Adrenal gland (tissue), 12 donors: Measurements from ENCODE around the gene SAMD4A. TPM values are rescaled to one million over a fixed set of nuclear protein-coding genes. Genes with fewer than 3 reads are reported as not detected.

Experiments
- DNase-seq, 7 donors: peaks; one replicate each; pipeline ENCODE4 v3.0.0-alpha.2; 2019 to 2020
- H3K27ac ChIP-seq, 5 donors: fragments of 200-600 bp; sonication (generic) in 4 of 5; 1 replicate in 3 of 5; 2 replicates in 2 of 5; pipeline versions ENCODE4 v1.5.1 to v1.8.0; 2016 to 2020; ENCODE audit warnings: mild to moderate bottlenecking in 1 of 5
- H3K27me3 ChIP-seq: fragments of 200-600 bp; 2 replicates; pipeline ENCODE4 v1.8.0; 2021
- H3K36me3 ChIP-seq, 2 donors: fragments of 200-600 bp; replicated peaks in 1 of 2; 1 replicate in 1 of 2; 2 replicates in 1 of 2; pipeline versions ENCODE4 v1.5.1 to v1.8.0; 2018 to 2022
- H3K4me1 ChIP-seq, 2 donors: fragments of 200-600 bp; replicated peaks in 1 of 2; 1 replicate in 1 of 2; 2 replicates in 1 of 2; pipeline versions ENCODE4 v1.5.1 to v1.8.0; 2018 to 2021
- H3K4me3 ChIP-seq, 4 donors: fragments of 200-600 bp; sonication (generic) in 3 of 4; one replicate each; pipeline ENCODE4 v1.5.1; 2016 to 2018
- H3K9me3 ChIP-seq, 3 donors: fragments of 200-600 bp; sonication (generic) in 1 of 3; replicated peaks in 1 of 3; 1 replicate in 2 of 3; 2 replicates in 1 of 3; pipeline versions ENCODE4 v1.5.1 to v1.8.0; 2016 to 2021
- CTCF ChIP-seq, 6 experiments: fragments of 450-650 bp in 4 of 6; fragments of 200-600 bp in 2 of 6; sonication (generic) in 1 of 6; IDR thresholded peaks; 1 replicate in 5 of 6; 2 replicates in 1 of 6; pipeline versions ENCODE4 v1.5.1 to v1.8.0; 2016 to 2021; ENCODE audit warnings: antibody characterized with exemption in 6 of 6, mild to moderate bottlenecking in 2 of 6, moderate library complexity in 1 of 6
- POLR2A ChIP-seq, 2 donors: fragments of 450-650 bp; IDR thresholded peaks; one replicate each; pipeline ENCODE4 v1.6.1; 2017; ENCODE audit warnings: antibody characterized with exemption in 2 of 2, mild to moderate bottlenecking in 2 of 2, moderate library complexity in 1 of 2
- WGBS, 4 donors: extraction: QIAGEN DNeasy Blood & Tissue Kit in 2 of 4; methylation state at CpG; one replicate each; pipeline versions ENCODE4 v1.1.5 to v1.1.7; 2013 to 2017; 5-methylcytosine and 5-hydroxymethylcytosine counted together
- intact Hi-C, 2 donors: fragments of 100-400 bp; cut with DNase I; formaldehyde crosslinking; loops; one replicate each; pipeline versions ENCODE4 v1.14.1 to v1.15.0; 2022 to 2023
- polyA plus RNA-seq, 3 donors: library from polyadenylated mRNA; stranded (reverse); fragments of 200-250 nt in 2 of 3; fragments of 350-450 nt in 1 of 3; fragmentation: Illumina TruSeq in 1 of 3; extraction: RNeasy Lipid Tissue Mini Kit (QIAGEN cat#74804) in 1 of 3; gene quantifications; one replicate each; pipeline ENCODE4 v1.2.3, GENCODE V29; 2013 to 2014
- total RNA-seq, 9 donors: library from RNA; depleted of rRNA in 4 of 9; stranded (reverse); fragments of >200 nt in 4 of 9; fragments of 120-200 nt in 1 of 9; fragmentation: NEBNext Ultra II Directional in 1 of 9; extraction: Animal tissue kit (Norgen Biotek cat#: 25700) in 1 of 9; gene quantifications; one replicate each; pipeline versions ENCODE4 v1.1.0 to v1.2.4, GENCODE V29; 2013 to 2023
- donor health status: healthy with polysubstance abuse.
- donor health status: Bipolar disorder and iron deficiency.
- donor health status: DM: yes; HTN: yes; CAD: no.
- donor health status: DM: no; HTN: no; CAD: no.
- donor health status: DM: no; HTN: no; CAD: no.
- donor health status: DM: yes; HTN: yes; CAD: no.

Gene SAMD4A
- total and polyA plus RNA-seq, 12 donors = 2.2 to 13.2 (median 8.3) TPM

- peaks cover 0 to 13% of the 10 kb centered on the region in 2 donors for H3K4me1 ChIP-seq
- no peaks in the 10 kb centered on the region for H3K27me3 ChIP-seq
- H3K9me3 ChIP-seq = no peaks in the 10 kb centered on the region
- peak overlapping the region; percentile 49 to 67 (median 52) for H3K4me3 ChIP-seq
- DNase-seq = peak; percentile 67 to 79 (median 71)
- peak overlapping the region; percentile 96 to 99 (median 98) for H3K27ac ChIP-seq
- WGBS, 4 donors = 0 to 12% (median 5%) methylated on average over 15 to 69 of the region's 69 CpGs
- TF ChIP-seq POLR2A (IDR thresholded peaks at IDR 0.05) = peak; percentile 22 to 29
- TF ChIP-seq CTCF (IDR thresholded peaks at IDR 0.05) = peak in 4 of 6 experiments; percentile 6 to 36 (median 34)
- H3K36me3 ChIP-seq = no peaks in the 10 kb centered on the region
- intact Hi-C loops = loop anchor here (5.0 to 10.0 kb wide), 2 partner anchors 127 to 240 kb away; no protein-coding TSS in a partner anchor
Observed at GRCh38 chr14:54564868-54565784, 1.8 kb upstream of the SAMD4A start.

- WGBS, 4 donors = 1 to 2% (median 1%) methylated on average over 19 to 73 of the region's 73 CpGs
- Histone ChIP-seq H3K4me1 (peaks cover 0 to 21% of the 10 kb centered on the region in 2 donors), H3K9me3 (no peaks in the 10 kb centered on the region), H3K36me3 (no peaks in the 10 kb centered on the region), H3K27me3 (no peaks in the 10 kb centered on the region), H3K4me3 (peak overlapping the region; percentile 49 to 67 (median 58)), H3K27ac (peak overlapping the region; percentile 96 to 99 (median 98))
- peak; percentile 92 to 96 (median 94) for DNase-seq
- intact Hi-C loops = loop anchor here (5.0 to 10.0 kb wide), 2 partner anchors 126 to 239 kb away; no protein-coding TSS in a partner anchor
- peak in 2 of 6 experiments; percentile 4 to 20 for TF ChIP-seq CTCF (IDR thresholded peaks at IDR 0.05)
- TF ChIP-seq POLR2A (IDR thresholded peaks at IDR 0.05) = peak; percentile 83 to 94
Observed at GRCh38 chr14:54565785-54566409, 1.0 kb upstream of the SAMD4A start.

GRCh38 chr14:54567224-54567638, 303 bp downstream of the SAMD4A start:
- Histone ChIP-seq H3K4me1 (peaks cover 0 to 23% of the 10 kb centered on the region in 2 donors), H3K36me3 (no peaks in the 10 kb centered on the region), H3K27ac (peak overlapping the region; percentile 81 to 99 (median 96)), H3K27me3 (no peaks in the 10 kb centered on the region), H3K9me3 (no peaks in the 10 kb centered on the region), H3K4me3 (peak overlapping the region; percentile 27 to 67 (median 58))
- no peak for TF ChIP-seq CTCF (IDR thresholded peaks at IDR 0.05)
- no peak for TF ChIP-seq POLR2A (IDR thresholded peaks at IDR 0.05)
- WGBS, 4 donors = 0 to 1% (median 0%) methylated on average over 5 to 31 of the region's 31 CpGs
- peak in 3 of 7 donors; percentile 32 to 62 (median 57) for DNase-seq
- intact Hi-C loops = loop anchor here (5.0 to 10.0 kb wide), 2 partner anchors 125 to 238 kb away; no protein-coding TSS in a partner anchor
